Measurements from ENCODE around the gene SHROOM3.

The SHROOM3 gene

GRCh38 chr4:76488888-76489685, 54.1 kb downstream of the SHROOM3 start:
- no peak for DNase-seq
- intact Hi-C loops (cut with DNase I): no loop called here

- DNase-seq: no peak
- intact Hi-C loops (cut with DNase I): no loop called here
These were observed 54.7 kb downstream of the SHROOM3 start for GRCh38 chr4:76489686-76490161.

GRCh38 chr4:76492055-76492454, 57.0 kb downstream of the SHROOM3 start:
- DNase-seq: no peak
- intact Hi-C loops (cut with DNase I): no loop called here

- intact Hi-C loops (cut with DNase I): no loop called here
- DNase-seq: no peak
These were observed 59.2 kb downstream of the SHROOM3 start for GRCh38 chr4:76494243-76494642.

- no peak for DNase-seq
- intact Hi-C loops (cut with DNase I): no loop called here
These were observed 60.0 kb downstream of the SHROOM3 start for GRCh38 chr4:76494871-76495590.

GRCh38 chr4:76498550-76498949, 63.5 kb downstream of the SHROOM3 start:
- no peak for DNase-seq
- intact Hi-C loops (cut with DNase I): no loop called here

GRCh38 chr4:76499461-76499860, 64.4 kb downstream of the SHROOM3 start:
- no peak for DNase-seq
- intact Hi-C loops (cut with DNase I): no loop called here

- no peak for DNase-seq
- intact Hi-C loops (cut with DNase I): loop anchor here (10.0 kb wide), 1 partner anchor 328 kb away; no protein-coding TSS in a partner anchor
These were observed 67.9 kb downstream of the SHROOM3 start for GRCh38 chr4:76502886-76503285.

GRCh38 chr4:76504613-76505465, 69.8 kb downstream of the SHROOM3 start:
- intact Hi-C loops (cut with DNase I): loop anchor here (1.0 to 10.0 kb wide), 2 partner anchors 74 to 330 kb away; no protein-coding TSS in a partner anchor
- no peak for DNase-seq

- DNase-seq: no peak
- intact Hi-C loops (cut with DNase I): loop anchor here (2.0 to 10.0 kb wide), 2 partner anchors 237 to 533 kb away; no protein-coding TSS in a partner anchor
These were observed 76.9 kb downstream of the SHROOM3 start for GRCh38 chr4:76511947-76512346.

- no peak for DNase-seq
- intact Hi-C loops (cut with DNase I): loop anchor here (10.0 kb wide), 1 partner anchor 531 kb away; no protein-coding TSS in a partner anchor
These were observed 78.5 kb downstream of the SHROOM3 start for GRCh38 chr4:76513482-76513881.

- DNase-seq: no peak
These were observed 79.1 kb downstream of the SHROOM3 start for GRCh38 chr4:76514087-76514486.

GRCh38 chr4:76515975-76516843, 81.2 kb downstream of the SHROOM3 start:
- no peak for DNase-seq
- intact Hi-C loops (cut with DNase I): loop anchor here (10.0 kb wide), 1 partner anchor 529 kb away; no protein-coding TSS in a partner anchor

More at GRCh38 chr4:76514087-76514486, 79.1 kb downstream of the SHROOM3 start:
- intact Hi-C loops (cut with DNase I): loop anchor here (10.0 kb wide), 1 partner anchor 531 kb away; no protein-coding TSS in a partner anchor

- DNase-seq: no peak
- intact Hi-C loops (cut with DNase I): loop anchor here (10.0 kb wide), 1 partner anchor 527 kb away; no protein-coding TSS in a partner anchor
These were observed 83.2 kb downstream of the SHROOM3 start for GRCh38 chr4:76518241-76518640.

GRCh38 chr4:76523593-76523992, 88.6 kb downstream of the SHROOM3 start:
- intact Hi-C loops (cut with DNase I): no loop called here
- DNase-seq: no peak

GRCh38 chr4:76525751-76526150, 90.7 kb downstream of the SHROOM3 start:
- DNase-seq: no peak
- intact Hi-C loops (cut with DNase I): no loop called here

- intact Hi-C loops (cut with DNase I): no loop called here
- DNase-seq: no peak
These were observed 91.6 kb downstream of the SHROOM3 start for GRCh38 chr4:76526585-76526990.

GRCh38 chr4:76527666-76528065, 92.6 kb downstream of the SHROOM3 start:
- intact Hi-C loops (cut with DNase I): no loop called here

GRCh38 chr4:76531597-76531996, 96.6 kb downstream of the SHROOM3 start:
- intact Hi-C loops (cut with DNase I): no loop called here
- DNase-seq: no peak

More at GRCh38 chr4:76527666-76528065, 92.6 kb downstream of the SHROOM3 start:
- no peak for DNase-seq
